HG02759 (cell line): ENCODE measurements around the gene ARID2.

Experiments used
- ATAC-seq: cut with Tn5 transposase; IDR thresholded peaks from one replicate; pipeline ENCODE4 v1.9.1; 2021; ENCODE audit warnings: mild to moderate bottlenecking, moderate library complexity; ENCODE audit not compliant: unreplicated experiment

Gene ARID2

GRCh38 chr12:45729233-45730083 is at the start of gene ARID2:
ARID2 (plus strand) TSS chr12:45729706; CDS start chr12:45729837, 131 bp downstream.
- ATAC-seq = peak; percentile 12

DNA sequence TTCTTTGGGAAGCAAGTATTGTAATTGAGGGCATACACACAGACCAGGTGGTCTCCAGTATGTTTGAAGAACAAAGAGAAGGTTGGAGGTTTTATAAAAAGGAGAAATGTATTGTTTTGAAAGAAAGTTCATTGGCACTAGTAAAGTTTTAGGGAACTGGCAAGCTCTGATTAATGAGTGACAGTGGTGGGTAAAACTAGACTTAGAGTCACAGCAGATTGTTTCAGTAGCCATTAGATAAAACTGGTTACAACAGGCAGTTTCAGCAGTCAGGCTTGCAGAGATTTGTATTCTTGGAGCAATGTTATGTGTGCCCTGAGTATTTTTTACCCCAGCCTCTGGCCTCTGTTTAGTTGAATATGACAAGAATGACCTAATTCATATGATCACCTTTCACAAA is 49.1 kb upstream of the ARID2 start:
- ATAC-seq = no peak

DNA sequence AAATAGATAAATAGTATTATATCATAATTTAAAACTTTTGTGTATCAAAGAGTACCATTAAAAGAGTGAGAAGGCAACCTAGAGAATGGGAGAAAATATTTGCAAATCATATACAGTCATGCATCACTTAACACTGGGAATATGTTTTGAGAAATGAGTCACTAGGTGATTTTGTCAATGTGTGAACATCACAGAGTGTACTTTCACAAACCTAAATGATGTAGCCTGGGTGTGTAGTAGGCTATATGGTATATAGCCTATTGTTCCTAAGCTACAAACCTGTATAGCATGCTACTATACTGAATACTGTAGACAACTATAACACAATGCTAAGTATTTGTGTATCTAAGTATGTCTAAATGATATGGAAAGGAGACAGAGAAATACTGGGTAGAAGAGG is 48.0 kb upstream of the ARID2 start:
- no peak for ATAC-seq

DNA sequence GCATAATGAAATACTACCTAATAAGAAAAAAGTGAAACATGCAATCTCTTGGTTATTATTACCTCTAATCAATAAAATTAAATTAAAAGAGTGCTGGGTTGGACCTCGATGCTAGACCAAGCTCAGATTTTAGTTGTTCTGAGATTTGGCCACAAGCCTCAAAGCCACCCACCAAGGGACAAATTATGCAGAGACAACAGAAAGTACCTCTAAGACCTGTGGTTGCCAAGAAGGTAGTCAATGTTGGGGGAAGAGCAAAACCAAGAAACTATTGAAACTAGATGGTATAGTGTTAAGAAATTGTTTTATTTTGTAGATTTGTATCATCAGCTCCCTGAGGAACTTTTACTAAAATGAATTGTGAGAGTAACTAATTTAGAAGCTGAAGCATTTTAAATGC is 43.8 kb upstream of the ARID2 start:
- ATAC-seq = no peak

GRCh38 chr12:45687081-45688015 is 42.2 kb upstream of the ARID2 start:
- no peak for ATAC-seq

- ATAC-seq = no peak
These were observed 41.3 kb upstream of the ARID2 start for GRCh38 chr12:45688183-45688582.

- no peak for ATAC-seq
These were observed 34.5 kb upstream of the ARID2 start for GRCh38 chr12:45695035-45695434.

GRCh38 chr12:45695606-45696005 is 33.9 kb upstream of the ARID2 start:
- ATAC-seq = no peak

DNA sequence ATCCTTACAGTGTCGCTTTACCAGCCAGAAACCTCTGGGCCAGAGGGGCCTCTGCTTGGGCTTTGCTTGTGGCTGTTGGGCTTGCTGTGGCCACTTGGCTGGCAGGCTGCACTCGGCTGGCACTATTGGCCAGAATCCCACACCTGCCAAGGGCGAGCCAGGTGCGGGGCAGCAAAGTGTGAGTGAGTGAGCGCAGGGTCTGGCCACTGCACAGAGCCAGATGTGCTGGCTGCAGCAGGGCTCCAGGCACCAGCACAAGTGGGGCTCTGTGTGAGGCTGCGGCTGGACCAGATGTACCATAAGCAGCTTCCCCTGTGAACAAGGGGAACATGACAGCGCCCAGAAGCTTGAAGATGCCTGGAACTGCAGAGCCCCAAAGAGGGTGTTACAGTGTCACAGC is 33.5 kb upstream of the ARID2 start:
- ATAC-seq = no peak

DNA sequence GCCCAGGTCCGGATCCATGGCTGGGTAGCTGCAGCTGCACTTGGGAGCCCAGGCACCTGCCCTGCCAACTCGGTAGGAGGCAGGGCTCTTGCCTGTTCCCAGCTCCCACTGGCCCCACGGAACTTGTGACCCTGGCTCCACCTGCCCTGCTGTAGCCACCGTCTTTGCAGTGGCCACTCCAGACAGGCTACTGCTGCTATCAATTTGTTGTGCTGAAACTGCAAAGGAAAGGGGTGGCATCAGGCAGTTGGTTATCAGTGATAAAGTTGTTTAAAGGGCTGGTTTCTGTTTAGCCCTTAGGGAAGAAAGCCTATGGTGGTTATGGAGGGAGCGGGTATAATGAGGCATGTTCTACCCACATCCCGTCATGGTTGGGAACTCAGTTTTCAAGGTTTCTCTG is 32.1 kb upstream of the ARID2 start:
- ATAC-seq = no peak

DNA sequence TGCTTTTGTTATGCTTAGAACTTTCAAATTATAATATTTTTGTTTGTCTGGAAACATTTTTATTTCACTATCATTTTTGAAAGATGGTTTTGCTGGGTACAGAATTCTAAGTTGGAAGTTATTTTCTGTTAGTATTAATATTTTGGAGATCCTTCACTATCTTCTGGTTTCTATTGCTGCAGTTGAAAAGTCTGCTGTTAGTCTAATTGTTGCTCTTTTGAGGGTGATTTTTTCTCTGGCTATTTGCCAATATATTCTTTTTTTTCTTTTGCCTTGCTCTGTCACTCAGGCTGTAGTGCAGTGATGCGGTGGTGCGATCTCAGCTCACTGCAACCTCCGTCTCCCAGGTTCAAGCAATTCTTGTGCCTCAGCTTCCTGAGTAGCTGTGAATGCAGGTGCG is 28.2 kb upstream of the ARID2 start:
- ATAC-seq = no peak

GRCh38 chr12:45703942-45704341 is 25.6 kb upstream of the ARID2 start:
- ATAC-seq = no peak

- no peak for ATAC-seq
These were observed 24.5 kb upstream of the ARID2 start for GRCh38 chr12:45704968-45705367.

DNA sequence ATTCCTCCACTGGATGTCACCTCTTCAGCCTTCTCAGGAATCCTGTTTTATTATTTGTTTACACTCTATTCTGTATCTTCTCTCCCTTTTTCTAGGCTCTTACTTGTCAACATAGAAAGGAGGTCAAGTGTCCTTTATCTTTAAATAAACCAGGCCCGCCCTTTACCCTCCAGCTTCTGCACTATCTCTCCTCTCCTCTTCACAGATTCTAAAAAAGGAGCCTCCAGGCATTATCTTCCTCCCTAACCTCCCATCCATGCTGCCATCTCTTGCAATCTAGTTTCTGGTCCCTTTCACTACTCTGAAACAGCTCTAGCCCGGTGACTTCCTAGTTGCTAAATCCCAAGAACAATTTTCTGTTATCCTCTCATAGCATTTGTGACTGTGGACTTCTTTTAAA is 24.1 kb upstream of the ARID2 start:
- no peak for ATAC-seq

GRCh38 chr12:45707241-45707857 is 22.2 kb upstream of the ARID2 start:
- ATAC-seq = no peak

DNA sequence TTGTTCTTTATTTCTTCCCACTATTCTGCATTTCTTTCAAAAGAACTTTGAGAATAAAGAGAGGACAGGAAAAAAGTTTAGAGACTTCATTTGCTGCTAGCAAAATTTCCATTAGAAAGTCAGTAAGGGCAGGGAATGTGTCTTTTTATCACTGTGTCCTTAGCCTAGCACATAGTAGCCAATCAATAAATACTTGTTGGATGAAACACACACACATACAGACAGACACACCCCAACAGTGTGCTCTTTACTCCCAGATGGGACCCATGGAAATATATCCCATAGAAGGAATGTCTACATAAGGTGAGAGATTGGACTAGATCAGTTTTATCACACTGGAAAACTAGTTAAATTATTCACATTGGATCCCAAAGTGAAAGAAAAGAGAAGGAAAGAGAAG is 21.1 kb upstream of the ARID2 start:
- ATAC-seq = no peak

DNA sequence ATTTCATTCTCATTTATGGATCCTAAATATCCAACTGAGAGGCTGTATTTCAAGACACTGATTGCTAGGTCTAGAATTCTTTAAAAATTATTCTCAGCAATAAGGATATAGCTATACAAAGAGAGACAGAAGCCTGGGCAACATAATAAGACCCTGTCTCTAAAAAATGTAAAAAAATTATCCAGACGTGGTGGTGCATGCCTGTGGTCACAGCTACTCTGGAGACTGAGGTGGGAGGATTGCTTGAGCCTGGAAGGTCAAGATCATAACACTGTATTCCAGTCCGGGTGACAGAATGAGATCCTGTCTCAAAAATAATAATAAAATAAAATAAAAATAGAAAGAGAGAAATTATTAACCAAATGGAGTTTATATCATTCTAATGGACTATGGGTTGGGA is 20.6 kb upstream of the ARID2 start:
- ATAC-seq = no peak

DNA sequence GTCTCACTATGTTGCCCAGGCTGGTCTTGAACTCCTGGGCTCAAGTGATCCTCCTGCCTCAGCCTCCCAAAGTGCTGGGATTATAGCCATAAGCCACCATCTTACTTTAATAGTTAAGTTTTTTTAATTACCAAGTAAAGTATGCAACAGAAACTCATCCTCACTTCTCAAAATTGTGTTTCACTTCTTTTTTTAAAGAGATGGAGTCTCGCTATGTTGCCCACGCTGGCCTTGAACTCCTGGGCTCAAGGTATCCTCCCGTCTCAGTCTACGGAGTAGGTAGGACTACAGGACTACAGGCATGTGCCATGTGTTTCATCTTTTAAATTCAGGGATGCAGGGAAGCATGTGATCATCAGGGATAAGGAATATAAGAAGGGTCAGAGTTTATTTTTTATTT is 17.2 kb upstream of the ARID2 start:
- no peak for ATAC-seq

DNA sequence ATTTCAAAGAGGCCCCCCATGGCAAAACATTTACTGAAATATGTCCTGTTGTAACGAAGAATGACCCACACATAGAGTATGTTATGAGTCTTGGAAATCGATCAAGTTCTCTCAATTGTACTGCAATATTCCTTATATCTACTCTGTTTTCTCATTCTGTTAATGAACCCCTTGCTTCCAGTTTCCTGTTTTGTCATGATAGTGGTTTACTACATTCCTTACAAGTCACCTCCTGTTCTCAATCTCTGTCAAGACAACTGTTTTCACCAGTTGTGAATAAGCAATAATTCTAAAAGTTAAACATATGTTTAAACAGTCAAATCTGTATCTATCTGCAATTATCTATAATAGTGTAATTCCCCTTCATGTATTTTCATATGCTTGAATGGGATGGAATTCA is 16.4 kb upstream of the ARID2 start:
- no peak for ATAC-seq

- no peak for ATAC-seq
These were observed 11.2 kb upstream of the ARID2 start for GRCh38 chr12:45718306-45718705.

- no peak for ATAC-seq
These were observed 9.4 kb upstream of the ARID2 start for GRCh38 chr12:45720069-45720468.
